ENCODE data around the gene RGL3.

- TF ChIP-seq GATA2 (IDR thresholded peaks at IDR 0.05; ENCODE audit: low read depth, low read length): no peak
- no peak for TF ChIP-seq GATA3 (IDR thresholded peaks at IDR 0.05; ENCODE audit: low read depth, low read length)
Observed at GRCh38 chr19:11446652-11447301, 27.7 kb upstream of the RGL3 start.

Data from SH-SY5Y (cell line).